HEK293T (cell line): Measurements from ENCODE around the gene ZFYVE21.

Experiments used
- ARNT ChIP-seq: fragments of 450-650 bp; IDR thresholded peaks from 2 replicates; pipeline ENCODE4 v1.6.1; 2017; ENCODE audit warnings: mild to moderate bottlenecking
- BHLHE40 ChIP-seq: fragments of 450-650 bp; IDR thresholded peaks from 2 replicates; pipeline ENCODE4 v1.6.1; 2016; ENCODE audit warnings: mild to moderate bottlenecking, moderate library complexity, borderline replicate concordance
- ELF4 ChIP-seq: fragments of 450-650 bp; IDR thresholded peaks from 2 replicates; pipeline ENCODE4 v1.6.1; 2017; ENCODE audit warnings: antibody characterized with exemption
- FOXA1 ChIP-seq: fragments of 450-650 bp; IDR thresholded peaks from 2 replicates; pipeline ENCODE4 v1.6.1; 2016; ENCODE audit warnings: mild to moderate bottlenecking
- FOXK2 ChIP-seq: fragments of 450-650 bp; IDR thresholded peaks from 2 replicates; pipeline ENCODE4 v1.6.1; 2016; ENCODE audit warnings: mild to moderate bottlenecking
- HDGF ChIP-seq: fragments of 450-650 bp; IDR thresholded peaks from 2 replicates; pipeline ENCODE4 v1.6.1; 2017; ENCODE audit warnings: antibody characterized with exemption, borderline replicate concordance
- LEF1 ChIP-seq: fragments of 450-650 bp; IDR thresholded peaks from 2 replicates; pipeline ENCODE4 v1.6.1; 2017; ENCODE audit warnings: mild to moderate bottlenecking, borderline replicate concordance
- NFRKB ChIP-seq: fragments of 450-650 bp; IDR thresholded peaks from 2 replicates; pipeline ENCODE4 v1.6.1; 2016; ENCODE audit warnings: mild to moderate bottlenecking, moderate library complexity
- PKNOX1 ChIP-seq: fragments of 450-650 bp; IDR thresholded peaks from 2 replicates; pipeline ENCODE4 v1.6.1; 2016
- SP1 ChIP-seq: fragments of 450-650 bp; IDR thresholded peaks from 2 replicates; pipeline ENCODE4 v1.6.1; 2017
- SUZ12 ChIP-seq: fragments of 450-650 bp; IDR thresholded peaks from 2 replicates; pipeline ENCODE4 v1.6.1; 2016; ENCODE audit warnings: mild to moderate bottlenecking
- TARDBP ChIP-seq: fragments of 450-650 bp; IDR thresholded peaks from 2 replicates; pipeline ENCODE4 v1.6.1; 2016

- TF ChIP-seq HDGF (no peak), TARDBP (no peak), BHLHE40 (no peak), FOXK2 (no peak), SP1 (no peak), ELF4 (no peak), NFRKB (no peak), SUZ12 (no peak), PKNOX1 (no peak), LEF1 (no peak), ARNT (no peak), FOXA1 (no peak)
Observed at GRCh38 chr14:103703433-103704385, 11.9 kb upstream of the ZFYVE21 start.
